SU-DHL-6 (cell line): ENCODE measurements around the gene SKP2.

Source experiments
- H2AFZ ChIP-seq: fragments of 200-600 bp; sonication (generic); 2 replicates; pipeline ENCODE4 v1.6.1; 2014; ENCODE audit warnings: low read depth, mild to moderate bottlenecking, moderate library complexity, mixed read lengths, antibody characterized with exemption, low read length; ENCODE audit not compliant: severe bottlenecking
- H3F3A ChIP-seq: fragments of 200-600 bp; shearing (Covaris generic); 2 replicates; pipeline ENCODE4 v1.6.0; 2016; ENCODE audit warnings: antibody characterized with exemption, mild to moderate bottlenecking; ENCODE audit not compliant: insufficient read depth
- H3K27ac ChIP-seq: fragments of 200-600 bp; sonication (generic); 2 replicates; pipeline ENCODE4 v1.5.1; 2016; ENCODE audit warnings: low read depth, mild to moderate bottlenecking, low read length, moderate library complexity, mixed read lengths
- H3K27me3 ChIP-seq: fragments of 200-600 bp; sonication (generic), shearing (Covaris generic); 2 replicates; pipeline ENCODE4 v1.6.0; 2014; ENCODE audit warnings: mild to moderate bottlenecking, low read length
- H3K36me3 ChIP-seq: fragments of 200-600 bp; sonication (generic); 2 replicates; pipeline ENCODE4 v1.6.1; 2014; ENCODE audit warnings: mild to moderate bottlenecking, low read length, mixed read lengths
- H3K4me2 ChIP-seq: fragments of 300-600, 200-600 bp; shearing (Covaris generic), sonication (generic); 2 replicates; pipeline ENCODE4 v1.6.0; 2014; ENCODE audit warnings: low read length, low read depth, mild to moderate bottlenecking; ENCODE audit not compliant: poor library complexity, severe bottlenecking
- H3K4me3 ChIP-seq: fragments of 200-600 bp; sonication (generic); 2 replicates; pipeline ENCODE4 v1.5.1; 2014; ENCODE audit warnings: antibody characterized with exemption, low read length, mild to moderate bottlenecking, mixed read lengths; ENCODE audit not compliant: insufficient read depth, poor library complexity, severe bottlenecking
- H3K79me2 ChIP-seq: fragments of 200-600 bp; sonication (generic); 2 replicates; pipeline ENCODE4 v1.6.1; 2014; ENCODE audit warnings: mild to moderate bottlenecking, low read length, moderate library complexity; ENCODE audit not compliant: insufficient read depth
- H3K9ac ChIP-seq: fragments of 200-600 bp; sonication (generic); 2 replicates; pipeline ENCODE4 v1.7.0; 2014; ENCODE audit warnings: mild to moderate bottlenecking, low read length
- H3K9me2 ChIP-seq: fragments of 200-600 bp; sonication (generic); replicated peaks from 2 replicates; pipeline ENCODE4 v1.6.1; 2014; ENCODE audit warnings: low read length; ENCODE audit not compliant: insufficient read depth
- H3K9me3 ChIP-seq: fragments of 200-600 bp; sonication (generic); 2 replicates; pipeline ENCODE4 v1.6.1; 2014; ENCODE audit warnings: low read length, mixed read lengths; ENCODE audit not compliant: insufficient read depth
- H4K20me1 ChIP-seq: fragments of 200-600 bp; sonication (generic); 2 replicates; pipeline ENCODE4 v1.6.1; 2014; ENCODE audit warnings: low read depth, mild to moderate bottlenecking, antibody characterized with exemption, low read length, moderate library complexity, mixed read lengths
- EZH2phosphoT487 ChIP-seq: fragments of 200-600 bp; sonication (generic), shearing (Covaris generic); conservative IDR thresholded peaks from 2 replicates; pipeline ENCODE4 v1.6.1; 2018; ENCODE audit warnings: mild to moderate bottlenecking, antibody characterized with exemption, low read length, moderate library complexity, mixed read lengths
- TF ChIP-seq, protein P1 (sequence below): fragments of 200-600 bp; sonication (generic); IDR thresholded peaks from one replicate; pipeline ENCODE4 v1.5.1; 2017; ENCODE audit warnings: antibody characterized with exemption, mild to moderate bottlenecking, low read length, moderate library complexity; ENCODE audit not compliant: insufficient read depth, poor library complexity, severe bottlenecking

The SKP2 gene

DNA sequence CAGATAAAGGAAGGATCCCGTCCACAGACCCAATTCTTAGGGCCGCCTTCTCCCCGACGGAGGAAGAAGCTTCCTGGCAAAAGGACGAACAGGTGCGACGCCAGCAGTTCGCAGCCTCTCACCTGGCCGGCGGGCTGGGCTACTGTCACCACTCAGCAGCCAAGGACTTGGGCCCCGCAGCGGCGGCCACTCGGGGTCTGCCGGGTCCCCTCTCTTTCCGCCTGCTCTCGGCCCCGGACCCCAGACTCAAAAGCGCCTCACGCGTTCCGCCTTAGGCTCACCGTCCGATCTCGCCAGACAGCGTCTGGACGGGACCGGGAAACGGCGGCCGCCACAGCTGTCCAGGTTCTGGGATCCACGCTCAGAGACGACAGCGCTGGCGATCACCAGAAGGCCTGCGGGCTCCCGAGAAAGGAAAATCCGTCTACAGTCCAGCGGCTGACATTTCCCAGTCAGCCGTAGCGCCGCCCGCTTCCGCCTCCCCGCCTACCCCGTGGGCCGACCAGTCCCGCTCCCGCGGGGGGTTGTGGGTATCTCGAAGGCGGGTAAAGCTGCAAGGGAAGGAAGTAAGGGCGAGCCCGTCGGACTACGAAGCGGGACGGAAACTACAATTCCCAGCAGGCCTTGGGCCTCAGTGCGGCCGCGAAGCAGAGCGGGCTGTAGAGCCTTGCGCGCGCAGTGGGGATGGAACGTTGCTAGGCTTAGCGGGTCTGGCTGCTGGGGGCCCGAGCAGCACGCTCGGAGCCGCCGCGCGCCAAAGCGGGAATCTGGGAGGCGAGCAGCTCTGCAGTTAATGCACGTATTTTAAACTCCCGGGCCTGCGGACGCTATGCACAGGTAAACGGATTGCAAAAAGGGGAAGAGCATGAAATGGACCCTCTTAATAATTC lies at the start of gene SKP2, which contains the start of gene LMBRD2:
Gene SKP2 (plus strand): TSS at position 678 of the 890 bp plus-strand sequence. CDS start 152 bp downstream, at position 830.
Gene LMBRD2 (minus strand): TSS at position 454 of the 890 bp plus-strand sequence. CDS start 8,538 bp downstream, outside the sequence.
- Histone ChIP-seq H3F3A (no peaks in the 10 kb centered on the region), H4K20me1 (no peaks in the 10 kb centered on the region), H3K4me3 (peak within 1 kb of the TSS; percentile 79), H3K79me2 (peaks cover 93% of the 10 kb centered on the region), H2AFZ (peak within 1 kb of the TSS; percentile 54), H3K27ac (peak within 1 kb of the TSS; percentile 60), H3K4me2 (peak within 1 kb of the TSS; percentile 81), H3K27me3 (no peaks in the 10 kb centered on the region), H3K36me3 (peaks cover 8% of the 10 kb centered on the region; the same call in 1 of the 2 replicates), H3K9ac (peak within 1 kb of the TSS; percentile 74), H3K9me3 (no peaks in the 10 kb centered on the region), H3K9me2 (no peaks in the 10 kb centered on the region)
- TF ChIP-seq, protein P1, sequence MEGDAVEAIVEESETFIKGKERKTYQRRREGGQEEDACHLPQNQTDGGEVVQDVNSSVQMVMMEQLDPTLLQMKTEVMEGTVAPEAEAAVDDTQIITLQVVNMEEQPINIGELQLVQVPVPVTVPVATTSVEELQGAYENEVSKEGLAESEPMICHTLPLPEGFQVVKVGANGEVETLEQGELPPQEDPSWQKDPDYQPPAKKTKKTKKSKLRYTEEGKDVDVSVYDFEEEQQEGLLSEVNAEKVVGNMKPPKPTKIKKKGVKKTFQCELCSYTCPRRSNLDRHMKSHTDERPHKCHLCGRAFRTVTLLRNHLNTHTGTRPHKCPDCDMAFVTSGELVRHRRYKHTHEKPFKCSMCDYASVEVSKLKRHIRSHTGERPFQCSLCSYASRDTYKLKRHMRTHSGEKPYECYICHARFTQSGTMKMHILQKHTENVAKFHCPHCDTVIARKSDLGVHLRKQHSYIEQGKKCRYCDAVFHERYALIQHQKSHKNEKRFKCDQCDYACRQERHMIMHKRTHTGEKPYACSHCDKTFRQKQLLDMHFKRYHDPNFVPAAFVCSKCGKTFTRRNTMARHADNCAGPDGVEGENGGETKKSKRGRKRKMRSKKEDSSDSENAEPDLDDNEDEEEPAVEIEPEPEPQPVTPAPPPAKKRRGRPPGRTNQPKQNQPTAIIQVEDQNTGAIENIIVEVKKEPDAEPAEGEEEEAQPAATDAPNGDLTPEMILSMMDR: no peak
- no peak for TF ChIP-seq EZH2phosphoT487

DNA sequence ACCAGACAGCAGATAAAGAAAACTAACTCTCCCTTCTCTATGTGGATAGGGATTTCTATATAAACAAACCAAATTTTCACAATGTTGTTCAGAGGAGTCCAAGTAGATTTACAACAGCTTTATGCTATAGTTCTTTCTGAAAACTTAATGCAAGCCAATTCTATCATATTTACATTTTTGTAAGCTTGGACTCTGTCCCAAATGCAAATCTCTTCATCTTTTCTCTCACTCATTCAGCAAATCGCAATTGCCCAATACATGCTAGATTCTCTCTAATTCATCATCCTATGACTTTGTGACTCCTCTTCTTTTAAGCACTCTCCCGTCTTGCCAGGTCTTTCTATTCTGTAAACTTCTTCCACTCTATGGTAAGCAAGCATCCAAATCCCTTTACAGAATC lies 46.1 kb upstream of the SKP2 start:
- H3K4me2 ChIP-seq: no peak overlapping the region
- H3K79me2 ChIP-seq: no peaks in the 10 kb centered on the region
- no peaks in the 10 kb centered on the region for H3K9me3 ChIP-seq
- H3K27ac ChIP-seq: no peak overlapping the region
- no peaks in the 10 kb centered on the region for H4K20me1 ChIP-seq
- peaks cover 53% of the 10 kb centered on the region; the same call in 1 of the 2 replicates for H3K36me3 ChIP-seq
- no peaks in the 10 kb centered on the region for H3K9me2 ChIP-seq
- no peak overlapping the region for H2AFZ ChIP-seq
- no peaks in the 10 kb centered on the region for H3F3A ChIP-seq
- no peak overlapping the region for H3K9ac ChIP-seq
- TF ChIP-seq, protein P1: no peak
- TF ChIP-seq EZH2phosphoT487: no peak
- H3K4me3 ChIP-seq: no peak overlapping the region
- no peaks in the 10 kb centered on the region for H3K27me3 ChIP-seq

DNA sequence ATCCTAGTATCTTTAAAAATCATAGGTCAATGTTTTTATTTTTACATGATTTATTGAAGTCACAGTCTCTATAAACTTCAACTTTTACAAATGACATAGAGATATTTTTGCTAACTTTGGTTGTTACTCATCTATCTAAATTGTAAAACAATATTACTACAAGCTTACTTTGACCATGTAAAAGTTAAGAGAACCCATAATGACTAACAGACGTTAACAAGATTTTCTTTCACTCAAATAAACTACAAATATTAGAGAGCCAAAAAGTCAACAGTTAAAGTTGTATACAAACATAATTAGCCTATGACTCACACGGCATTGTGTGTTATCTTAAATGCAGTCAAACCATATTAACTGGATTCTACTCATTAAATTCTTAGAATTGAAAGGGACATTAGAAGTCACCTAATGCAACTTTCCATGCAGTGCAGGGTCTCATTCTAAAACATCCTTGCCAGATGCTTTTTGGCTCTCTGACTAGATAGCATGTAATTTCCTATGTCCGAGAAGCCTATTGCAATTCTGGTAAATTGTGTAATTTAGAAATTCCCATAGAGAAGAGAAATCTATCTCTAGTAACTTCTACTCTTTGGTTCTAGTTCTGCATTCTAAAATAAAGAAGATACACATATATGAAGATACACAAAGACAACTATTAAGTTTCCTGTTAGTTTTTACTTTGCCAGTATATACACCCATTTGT lies 43.0 kb upstream of the SKP2 start:
- Histone ChIP-seq H3K9ac (no peak overlapping the region), H3K4me3 (no peak overlapping the region), H3K4me2 (no peak overlapping the region), H3F3A (no peaks in the 10 kb centered on the region), H3K36me3 (peaks cover 52% of the 10 kb centered on the region; the same call in 1 of the 2 replicates), H3K9me3 (no peaks in the 10 kb centered on the region), H3K79me2 (no peaks in the 10 kb centered on the region), H3K27ac (no peak overlapping the region), H3K9me2 (no peaks in the 10 kb centered on the region), H4K20me1 (no peaks in the 10 kb centered on the region), H3K27me3 (no peaks in the 10 kb centered on the region), H2AFZ (no peak overlapping the region)
- TF ChIP-seq, protein P1: no peak
- TF ChIP-seq EZH2phosphoT487: no peak
